ENCODE results near the gene USP44.
"Not testable (repeated sequence)": the region's sequence is repeated elsewhere in the genome, so short reads cannot be mapped to it uniquely, and the experiment has no call there.

Gene USP44

GRCh38 chr12:95551305-95551704, at the start of gene USP44:
Gene USP44, minus strand, starts transcription at chr12:95551476. Its CDS starts 17,220 bp downstream, at chr12:95534256.
- DNase-seq, result no peak

DNA sequence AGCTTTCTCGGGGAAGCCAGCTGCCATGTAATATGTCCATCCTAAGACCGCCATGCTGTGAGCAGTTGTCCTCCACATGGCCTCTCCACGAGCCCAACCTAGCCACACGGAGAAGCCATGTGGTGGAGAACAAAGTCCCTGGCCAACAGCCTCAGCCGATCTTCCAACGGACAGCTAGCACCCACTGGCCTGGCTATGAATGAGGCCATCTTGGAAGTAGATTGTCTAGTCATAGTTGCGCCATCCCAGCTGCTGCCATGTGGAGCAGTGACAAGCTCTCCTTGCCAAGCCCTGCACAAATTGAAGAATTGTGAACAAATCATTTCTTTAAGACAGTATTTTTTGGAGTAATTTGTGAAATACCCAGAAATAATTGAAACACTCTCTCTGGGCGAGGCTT, 49.3 kb upstream of the USP44 start:
- DNase-seq, result no peak

- DNase-seq, result no peak
Observed at GRCh38 chr12:95599880-95600279, 48.6 kb upstream of the USP44 start.

- DNase-seq, result no peak
Observed at GRCh38 chr12:95594136-95594535, 42.9 kb upstream of the USP44 start.

DNA sequence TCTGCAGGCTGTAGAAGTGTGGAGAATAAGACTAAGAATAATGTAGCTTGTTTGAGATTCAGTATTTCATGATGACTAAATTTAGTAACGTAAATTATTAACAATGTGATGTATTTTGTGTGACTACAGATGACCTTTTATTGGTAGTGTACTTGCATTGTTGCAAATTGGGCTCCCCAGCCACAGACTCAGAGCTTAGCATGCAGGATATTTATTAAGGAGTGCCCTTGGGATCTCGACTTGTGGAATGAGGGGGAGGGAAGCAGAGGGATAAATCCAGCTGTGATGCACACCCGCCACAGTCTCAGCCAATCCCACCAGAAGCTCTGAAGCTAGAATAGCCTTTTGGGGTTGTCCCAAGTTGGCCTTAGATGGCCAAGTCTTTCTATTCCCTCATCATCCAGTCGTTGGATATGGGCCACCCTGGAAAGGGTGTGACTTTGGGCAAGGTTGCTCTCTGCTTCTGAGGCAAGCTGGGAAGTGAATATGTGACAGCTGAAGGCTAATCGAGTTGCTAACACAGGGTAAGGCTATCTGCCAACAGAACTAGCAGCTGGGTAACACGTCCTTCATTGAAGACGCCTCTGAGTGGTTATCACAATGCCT, 42.1 kb upstream of the USP44 start:
- DNase-seq, result no peak

DNA sequence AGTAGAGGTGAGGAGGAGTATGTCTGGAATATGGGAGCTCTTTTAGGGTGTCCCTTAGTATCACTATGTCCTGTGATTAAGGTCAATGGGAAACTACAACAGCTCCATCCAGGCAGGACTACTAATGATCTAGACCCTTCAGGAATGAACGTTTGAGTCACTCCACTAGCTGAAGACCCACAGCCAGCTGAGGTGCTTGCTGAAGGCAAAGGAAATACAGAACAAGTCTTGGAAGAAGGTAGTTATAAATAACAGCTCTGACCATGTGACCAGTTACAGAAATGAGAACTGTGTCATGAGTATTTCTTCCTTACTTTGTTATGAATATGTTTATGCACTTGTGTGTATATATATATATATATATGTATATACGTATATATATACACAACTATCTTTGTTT, 40.5 kb upstream of the USP44 start:
- no peak for DNase-seq

GRCh38 chr12:95590775-95591174, 39.5 kb upstream of the USP44 start:
- DNase-seq, result no peak

DNA sequence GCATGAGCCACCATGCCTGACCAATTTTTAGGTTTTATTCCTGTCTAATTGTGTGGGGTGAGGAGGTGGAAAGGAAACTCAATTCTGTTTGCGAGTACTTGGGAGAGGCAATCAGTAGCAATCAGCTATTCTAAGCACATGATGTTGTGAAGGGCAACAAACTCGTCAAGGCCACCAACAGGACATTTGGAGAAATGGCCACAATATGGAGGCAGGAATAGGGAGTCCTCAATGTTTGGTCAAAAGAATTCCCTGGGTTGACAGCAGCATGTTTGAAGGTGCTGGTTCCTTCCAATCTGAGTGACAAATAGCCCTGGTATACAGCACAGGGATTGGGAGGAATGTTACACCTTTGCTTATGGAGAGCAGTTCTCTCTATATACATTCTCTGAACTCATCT, 32.7 kb upstream of the USP44 start:
- no peak for DNase-seq

DNA sequence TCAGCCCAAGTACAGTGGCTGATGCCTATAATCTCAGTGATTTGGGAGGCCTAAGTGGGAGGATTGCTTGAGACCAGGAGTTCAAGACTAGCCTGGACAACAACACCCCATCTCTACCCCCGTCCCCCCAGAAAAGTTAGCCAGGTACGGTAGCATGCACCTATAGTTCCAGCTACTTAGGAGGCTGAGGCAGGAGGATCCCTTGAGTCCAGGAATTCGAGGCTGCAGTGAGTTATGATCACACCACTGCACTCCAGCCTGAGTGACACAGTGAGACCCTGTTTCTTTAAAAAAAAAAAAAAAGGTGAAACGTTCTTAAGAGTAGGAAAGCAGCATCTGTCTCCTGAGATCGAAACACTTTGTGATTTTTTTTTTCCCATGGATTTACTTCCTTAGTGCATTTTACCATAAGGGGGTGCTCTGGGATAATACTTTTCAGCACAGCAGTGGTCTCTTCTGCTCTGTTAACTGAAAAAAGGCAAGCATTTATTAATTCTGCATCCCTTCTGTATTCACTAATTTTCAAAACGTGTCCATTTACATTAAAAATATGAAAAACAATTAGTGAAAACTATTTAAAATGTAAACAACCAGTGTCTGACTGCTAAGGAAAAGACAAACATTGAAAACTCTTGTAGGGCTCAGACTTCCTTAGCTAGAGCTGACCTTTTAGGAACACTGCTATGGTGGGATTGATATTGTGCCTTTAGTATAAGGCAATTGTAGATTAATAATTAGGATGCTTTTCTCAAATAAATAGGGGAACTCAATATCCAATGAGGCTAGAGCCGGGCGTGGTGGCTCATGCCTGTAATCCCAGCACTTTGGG, 31.2 kb upstream of the USP44 start:
- no peak for DNase-seq

DNA sequence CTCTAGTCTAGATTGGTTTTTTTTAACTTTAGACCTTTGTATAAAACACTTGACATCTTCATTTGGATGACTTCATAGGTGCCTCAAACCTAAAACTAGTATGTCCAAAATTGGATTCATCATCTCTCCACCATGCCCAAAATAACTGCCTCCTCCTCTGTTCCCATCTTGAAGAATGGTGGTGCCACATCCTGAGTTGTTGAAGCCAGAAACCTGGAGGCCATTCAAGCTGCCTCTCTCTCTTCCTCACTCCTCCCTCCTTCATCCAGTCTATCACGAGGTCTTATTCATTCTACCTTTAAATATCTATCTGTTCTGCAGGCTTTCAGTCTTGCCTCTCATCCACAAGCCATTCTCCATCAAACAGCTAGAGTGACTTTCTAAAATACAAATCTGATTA, 26.5 kb upstream of the USP44 start:
- no peak for DNase-seq

GRCh38 chr12:95574799-95575452, 23.6 kb upstream of the USP44 start:
- DNase-seq, result no peak

DNA sequence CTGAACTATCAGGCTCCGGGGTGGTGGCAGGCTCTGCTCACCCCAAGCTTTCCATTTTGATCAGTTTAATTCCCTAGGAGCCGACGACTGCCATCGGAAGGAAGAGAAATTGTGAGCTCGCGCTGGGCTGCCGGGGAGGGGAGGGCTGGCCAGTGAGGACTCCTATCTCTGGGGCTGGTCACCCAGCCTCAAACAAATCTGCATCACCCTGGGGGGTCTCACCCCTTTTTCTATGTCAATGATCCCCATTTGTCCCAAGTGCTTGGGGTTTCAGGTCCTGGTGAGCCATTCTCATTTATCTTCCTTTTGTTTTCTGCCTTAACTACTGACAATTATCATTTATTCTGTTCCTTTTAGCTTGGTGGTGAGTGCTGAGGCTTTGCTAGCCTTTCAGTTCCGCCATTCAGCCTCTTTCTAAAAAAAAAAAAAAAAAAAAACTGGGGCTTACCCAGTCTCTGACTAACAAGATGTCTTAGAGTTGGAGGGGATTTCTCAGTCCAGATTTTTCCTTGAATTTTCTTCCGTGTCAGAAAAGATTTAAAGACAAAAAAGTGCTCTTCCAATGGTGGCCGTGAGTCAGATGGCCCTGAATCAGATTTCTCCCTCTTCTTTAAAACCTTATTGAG, 22.8 kb upstream of the USP44 start:
- DNase-seq, result no peak

- no peak for DNase-seq
Observed at GRCh38 chr12:95571369-95571768, 20.1 kb upstream of the USP44 start.

DNA sequence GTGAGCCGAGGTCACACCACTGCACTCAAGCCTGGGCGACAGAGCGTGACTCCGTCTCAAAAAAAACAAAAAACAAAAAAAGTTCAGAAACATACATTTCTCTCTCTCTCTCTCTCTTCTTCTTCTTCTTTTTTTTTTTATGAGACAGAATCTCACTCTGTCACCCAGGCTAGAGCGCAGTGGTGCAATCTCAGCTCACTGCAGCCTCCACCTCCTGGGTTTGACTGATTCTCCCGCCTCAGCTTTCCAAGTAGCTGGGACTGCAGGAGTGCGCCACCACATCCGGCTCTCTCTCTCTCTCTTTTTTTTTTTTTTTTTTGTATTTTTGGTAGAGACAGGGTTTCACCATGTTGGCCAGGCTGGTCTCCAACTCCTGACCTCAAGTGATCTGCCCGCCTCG, 16.8 kb upstream of the USP44 start:
- not testable (repeated sequence) for DNase-seq

GRCh38 chr12:95557625-95558024, 6.3 kb upstream of the USP44 start:
- DNase-seq, result no peak

- DNase-seq, result no peak
Observed at GRCh38 chr12:95554532-95555071, 3.3 kb upstream of the USP44 start.

DNA sequence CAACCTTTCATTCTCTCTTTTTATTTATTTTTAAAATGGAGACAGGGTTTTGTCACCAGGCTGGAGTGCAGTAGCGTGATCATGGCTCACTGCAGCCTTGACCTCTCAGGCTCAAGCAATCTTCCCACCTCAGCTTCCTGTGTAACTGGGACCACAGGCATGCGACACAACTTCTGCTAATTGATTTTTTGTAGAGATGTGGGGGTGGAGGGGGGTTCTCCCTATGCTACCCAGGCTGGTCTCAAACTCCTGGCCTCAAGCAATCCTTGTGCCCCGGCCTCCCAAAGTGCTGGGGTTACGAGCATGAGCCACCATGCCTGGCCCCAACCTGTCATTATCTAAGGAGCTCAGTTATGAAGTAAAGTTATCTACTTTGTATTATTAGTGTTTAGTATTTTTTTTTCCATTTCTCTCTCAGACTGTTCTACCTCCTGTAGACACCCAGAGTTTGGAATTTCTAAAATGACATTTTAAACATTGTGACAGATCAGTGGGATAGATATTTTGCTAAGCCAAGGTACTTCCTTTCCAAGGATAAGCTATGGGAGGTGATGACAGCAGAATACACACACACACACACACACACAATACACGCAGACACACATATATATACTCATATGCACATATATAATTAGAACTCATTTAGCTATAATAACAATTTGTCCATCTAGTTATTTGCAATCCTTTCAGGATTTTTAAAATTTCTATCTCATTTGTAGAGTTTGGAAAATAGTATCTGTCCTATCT, 2.1 kb upstream of the USP44 start:
- DNase-seq, result no peak

GRCh38 chr12:95551913-95552516, 739 bp upstream of the USP44 start:
- DNase-seq, result no peak

DNA sequence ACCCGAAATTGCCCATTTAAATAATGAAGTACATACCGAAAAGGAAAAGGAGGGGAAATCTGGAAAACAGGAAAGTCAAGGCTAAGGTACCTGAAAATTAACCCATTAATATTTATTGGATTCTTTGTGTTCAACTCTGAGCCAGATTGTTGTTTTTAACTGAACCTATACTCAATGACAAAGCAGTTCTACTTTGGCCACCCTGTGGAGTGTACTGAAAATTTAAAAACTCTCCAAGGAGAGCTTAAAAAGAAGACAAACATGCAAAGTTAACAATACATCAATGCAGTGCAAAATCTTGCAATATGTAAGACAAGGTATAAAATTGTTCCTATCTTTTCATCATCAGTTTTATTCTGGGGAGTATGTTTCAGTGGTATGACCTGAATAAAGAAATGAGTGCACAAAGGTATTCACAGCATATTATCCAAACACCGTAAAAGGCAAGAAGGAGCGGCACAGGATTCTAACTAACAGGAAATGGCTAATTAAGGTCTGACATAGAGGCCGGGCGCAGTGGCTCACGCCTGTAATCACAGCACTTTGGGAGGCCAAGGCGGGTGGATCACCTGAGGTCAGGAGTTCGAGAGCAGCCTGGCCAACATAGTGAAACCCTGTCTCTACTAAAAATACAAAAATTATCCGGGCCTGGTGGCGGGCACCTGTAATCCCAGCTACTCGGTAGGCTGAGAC, 1.7 kb downstream of the USP44 start:
- no peak for DNase-seq

- DNase-seq, result no peak
Observed at GRCh38 chr12:95548539-95549391, 2.5 kb downstream of the USP44 start.

Measured in KG1 (cell line).